Lung (tissue), 12 donors: ENCODE data around the gene COL9A3. TPM values are rescaled to one million over a fixed set of nuclear protein-coding genes. Genes with fewer than 3 reads are reported as not detected.
"Not testable (repeated sequence)": the region's sequence is repeated elsewhere in the genome, so short reads cannot be mapped to it uniquely, and the experiment has no call there.

Experiments
- ATAC-seq: fragments of 200-7000 bp; cut with Tn5 transposase; one replicate; pipeline ENCODE4 v1.9.1; 2020; ENCODE audit warnings: moderate number of reproducible peaks; ENCODE audit not compliant: insufficient read depth, low FRiP score
- DNase-seq, 3 donors: peaks; one replicate each; pipeline ENCODE4 v3.0.0-alpha.2; 2013 to 2017
- H3K27ac ChIP-seq, 2 donors: one replicate each; pipeline ENCODE4 v1.5.1; 2013; ENCODE audit warnings: mild to moderate bottlenecking in 2 of 2, moderate library complexity in 2 of 2, control low read depth in 1 of 2, inconsistent platforms in 1 of 2, low read depth in 1 of 2, low read length in 1 of 2
- H3K27me3 ChIP-seq, 3 donors: one replicate each; pipeline ENCODE4 v1.5.1; 2013; ENCODE audit warnings: low read length in 2 of 3; ENCODE audit not compliant: control insufficient read depth in 3 of 3, insufficient read depth in 3 of 3
- H3K36me3 ChIP-seq, 4 donors: one replicate each; pipeline ENCODE4 v1.5.1; 2013; ENCODE audit warnings: low read length in 4 of 4, mild to moderate bottlenecking in 1 of 4, moderate library complexity in 1 of 4; ENCODE audit not compliant: control insufficient read depth in 4 of 4, insufficient read depth in 4 of 4
- H3K4me1 ChIP-seq, 5 donors: one replicate each; pipeline ENCODE4 v1.5.1; 2013; ENCODE audit warnings: low read length in 5 of 5, mild to moderate bottlenecking in 2 of 5, moderate library complexity in 1 of 5; ENCODE audit not compliant: control insufficient read depth in 5 of 5, insufficient read depth in 5 of 5
- H3K4me3 ChIP-seq: one replicate; pipeline ENCODE4 v1.5.1; 2013; ENCODE audit warnings: mild to moderate bottlenecking, control low read depth, moderate library complexity
- H3K9ac ChIP-seq, 2 donors: one replicate each; pipeline ENCODE4 v1.5.1; 2013; ENCODE audit warnings: low read length in 2 of 2, control low read depth in 1 of 2; ENCODE audit not compliant: insufficient read depth in 1 of 2
- H3K9me3 ChIP-seq, 4 donors: one replicate each; pipeline ENCODE4 v1.5.1; 2013; ENCODE audit warnings: low read length in 3 of 4, mild to moderate bottlenecking in 1 of 4, moderate library complexity in 1 of 4; ENCODE audit not compliant: control insufficient read depth in 4 of 4, insufficient read depth in 3 of 4
- WGBS, 2 donors: extraction: QIAGEN DNeasy Blood & Tissue Kit; methylation state at CpG; one replicate each; pipeline ENCODE4 v1.1.7; 2013; 5-methylcytosine and 5-hydroxymethylcytosine counted together
- polyA plus RNA-seq, 2 donors: library from polyadenylated mRNA; stranded (reverse); fragments of 200-250 nt; gene quantifications; one replicate each; pipeline ENCODE4 v1.2.1, GENCODE V29; 2013
- total RNA-seq, 2 donors: library from RNA; depleted of rRNA in 1 of 2; stranded (reverse); fragments of >200 nt in 1 of 2; gene quantifications; one replicate each; pipeline ENCODE4 v1.2.1, GENCODE V29; 2014 to 2021
- TF ChIP-seq, protein P1 (sequence below): IDR thresholded peaks from 2 replicates; pipeline ENCODE4 v1.5.1; 2012; ENCODE audit warnings: mild to moderate bottlenecking; ENCODE audit errors: control extremely low read depth, extremely low read depth
- donor health status: control.
- donor health status: control.
- donor health status: Bipolar disorder and iron deficiency.
- donor health status: healthy.
- donor health status: DM: yes; HTN: yes; CAD: no.

COL9A3 gene
- total and polyA plus RNA-seq, 4 donors = 0.55 to 26.1 (median 4.0) TPM

DNA sequence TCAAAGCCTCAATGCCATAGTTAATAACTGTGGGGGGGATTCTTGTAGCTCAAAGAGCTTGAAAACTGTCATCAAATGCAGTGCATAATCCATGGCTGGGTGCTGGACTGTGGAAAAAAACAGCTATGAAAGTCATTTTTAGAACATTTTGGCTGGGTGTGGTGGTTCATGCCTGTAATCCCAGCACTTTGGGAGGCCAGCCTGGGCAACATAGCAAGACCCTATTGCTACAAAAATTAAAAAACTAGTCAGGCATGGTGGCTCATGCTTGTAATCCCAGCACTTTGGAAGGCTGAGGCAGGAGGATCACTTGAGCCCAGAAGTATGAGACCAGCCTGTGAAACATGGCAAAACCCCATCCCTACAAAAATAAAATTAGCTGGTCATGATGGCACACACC lies 32.6 kb downstream of the COL9A3 start:
- TF ChIP-seq, protein P1, sequence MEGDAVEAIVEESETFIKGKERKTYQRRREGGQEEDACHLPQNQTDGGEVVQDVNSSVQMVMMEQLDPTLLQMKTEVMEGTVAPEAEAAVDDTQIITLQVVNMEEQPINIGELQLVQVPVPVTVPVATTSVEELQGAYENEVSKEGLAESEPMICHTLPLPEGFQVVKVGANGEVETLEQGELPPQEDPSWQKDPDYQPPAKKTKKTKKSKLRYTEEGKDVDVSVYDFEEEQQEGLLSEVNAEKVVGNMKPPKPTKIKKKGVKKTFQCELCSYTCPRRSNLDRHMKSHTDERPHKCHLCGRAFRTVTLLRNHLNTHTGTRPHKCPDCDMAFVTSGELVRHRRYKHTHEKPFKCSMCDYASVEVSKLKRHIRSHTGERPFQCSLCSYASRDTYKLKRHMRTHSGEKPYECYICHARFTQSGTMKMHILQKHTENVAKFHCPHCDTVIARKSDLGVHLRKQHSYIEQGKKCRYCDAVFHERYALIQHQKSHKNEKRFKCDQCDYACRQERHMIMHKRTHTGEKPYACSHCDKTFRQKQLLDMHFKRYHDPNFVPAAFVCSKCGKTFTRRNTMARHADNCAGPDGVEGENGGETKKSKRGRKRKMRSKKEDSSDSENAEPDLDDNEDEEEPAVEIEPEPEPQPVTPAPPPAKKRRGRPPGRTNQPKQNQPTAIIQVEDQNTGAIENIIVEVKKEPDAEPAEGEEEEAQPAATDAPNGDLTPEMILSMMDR = no peak
- Histone ChIP-seq H3K27me3 (no peaks in the 10 kb centered on the region), H3K36me3 (peaks cover 0 to 14% (median 9%) of the 10 kb centered on the region in 4 donors), H3K4me3 (no peak overlapping the region), H3K27ac (no peak overlapping the region), H3K4me1 (no peaks in the 10 kb centered on the region), H3K9me3 (no peaks in the 10 kb centered on the region), H3K9ac (no peak overlapping the region)
- ATAC-seq = no peak
- no peak for DNase-seq

DNA sequence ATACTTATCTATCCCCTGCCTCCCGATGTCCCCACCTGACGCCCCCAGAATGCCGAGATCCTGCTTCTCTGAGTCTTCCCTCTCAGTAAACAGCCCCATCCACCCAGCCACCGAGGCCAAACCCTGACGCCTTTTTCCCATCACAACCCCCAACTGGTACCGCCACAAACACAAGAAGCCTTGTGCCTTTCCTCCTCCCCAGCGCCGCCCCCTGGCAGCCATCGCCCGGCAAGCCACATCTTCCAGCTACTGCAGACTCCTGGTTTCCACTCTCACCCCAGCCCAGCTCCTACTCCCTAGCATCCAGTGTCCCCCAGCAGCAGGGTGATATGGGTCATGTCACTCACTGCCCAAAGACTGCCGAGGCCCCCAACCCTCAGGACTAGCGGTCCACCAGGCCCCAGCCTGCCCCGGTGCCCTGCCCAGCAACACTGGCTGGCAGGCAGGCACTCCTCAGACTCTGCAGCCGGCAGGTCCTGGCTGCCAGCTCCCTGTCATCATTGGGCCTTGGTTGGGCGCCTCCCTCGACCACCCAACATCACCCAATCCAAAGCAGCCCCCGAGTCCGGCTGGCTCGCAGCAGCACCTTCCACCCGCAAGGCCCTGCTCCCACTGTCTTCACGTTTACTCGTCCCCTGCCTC lies 33.6 kb downstream of the COL9A3 start:
- TF ChIP-seq, protein P1 = no peak
- Histone ChIP-seq H3K9me3 (no peaks in the 10 kb centered on the region), H3K4me3 (no peak overlapping the region), H3K9ac (no peak overlapping the region), H3K27me3 (no peaks in the 10 kb centered on the region), H3K27ac (no peak overlapping the region), H3K4me1 (no peaks in the 10 kb centered on the region), H3K36me3 (peaks cover 0 to 15% (median 9%) of the 10 kb centered on the region in 4 donors)
- 93 to 95% methylated on average over 22 of the region's 22 CpGs for WGBS, 2 donors
- DNase-seq (no peak), ATAC-seq (no peak)

DNA sequence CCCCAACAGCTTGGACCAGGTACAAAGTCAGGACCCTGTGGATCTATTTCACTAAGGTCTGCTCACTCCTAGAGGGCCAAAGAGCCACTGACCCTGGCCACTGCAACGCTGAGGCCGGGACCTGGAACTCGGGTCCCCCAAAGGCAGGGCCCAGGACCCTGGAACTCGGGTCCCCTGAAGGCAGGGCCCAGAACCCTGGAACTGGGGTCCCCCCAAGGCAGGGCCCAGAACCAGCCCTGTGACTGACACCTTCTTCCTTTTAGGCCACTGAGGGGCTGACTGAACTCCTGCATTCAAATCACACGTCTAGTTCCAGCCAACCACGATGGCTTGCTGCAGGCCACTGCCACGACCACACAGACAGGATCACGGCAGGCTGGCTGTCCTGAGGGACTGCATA lies 35.3 kb downstream of the COL9A3 start:
- ATAC-seq = no peak
- Histone ChIP-seq H3K9ac (no peak overlapping the region), H3K4me3 (no peak overlapping the region), H3K27me3 (no peaks in the 10 kb centered on the region), H3K4me1 (no peaks in the 10 kb centered on the region), H3K27ac (no peak overlapping the region), H3K36me3 (peaks cover under 1 to 19% (median 11%) of the 10 kb centered on the region in 4 donors), H3K9me3 (peaks cover 0 to 2% (median 0%) of the 10 kb centered on the region in 4 donors)
- WGBS, 2 donors = 91 to 93% methylated on average over 8 of the region's 8 CpGs
- no peak for DNase-seq
- TF ChIP-seq, protein P1 = no peak

DNA sequence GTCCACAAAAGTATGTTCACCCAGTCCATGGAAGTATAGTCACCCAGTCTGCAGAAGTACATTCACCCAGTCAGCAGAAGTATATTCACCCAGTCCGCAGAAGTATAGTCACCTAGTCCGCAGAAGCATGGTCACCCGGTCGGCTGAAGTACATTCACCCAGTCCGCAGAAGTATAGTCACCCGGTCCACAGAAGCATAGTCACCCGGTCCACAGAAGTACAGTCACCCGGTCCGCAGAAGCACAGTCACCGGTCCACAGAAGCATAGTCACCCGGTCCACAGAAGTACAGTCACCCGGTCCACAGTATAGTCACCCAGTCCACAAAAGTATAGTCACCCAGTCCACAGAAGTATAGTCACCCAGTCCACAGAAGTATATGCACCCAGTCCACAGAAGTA lies 36.0 kb downstream of the COL9A3 start:
- Histone ChIP-seq H3K9ac (no peak overlapping the region), H3K36me3 (peaks cover 3 to 21% (median 12%) of the 10 kb centered on the region in 4 donors), H3K27ac (no peak overlapping the region), H3K27me3 (no peaks in the 10 kb centered on the region), H3K9me3 (peaks cover 0 to 2% (median 0%) of the 10 kb centered on the region in 4 donors), H3K4me3 (no peak overlapping the region), H3K4me1 (no peaks in the 10 kb centered on the region)
- ATAC-seq (no peak), DNase-seq (no peak)
- WGBS, 2 donors = 91 to 98% methylated on average over 12 of the region's 12 CpGs
- TF ChIP-seq, protein P1 = no peak

DNA sequence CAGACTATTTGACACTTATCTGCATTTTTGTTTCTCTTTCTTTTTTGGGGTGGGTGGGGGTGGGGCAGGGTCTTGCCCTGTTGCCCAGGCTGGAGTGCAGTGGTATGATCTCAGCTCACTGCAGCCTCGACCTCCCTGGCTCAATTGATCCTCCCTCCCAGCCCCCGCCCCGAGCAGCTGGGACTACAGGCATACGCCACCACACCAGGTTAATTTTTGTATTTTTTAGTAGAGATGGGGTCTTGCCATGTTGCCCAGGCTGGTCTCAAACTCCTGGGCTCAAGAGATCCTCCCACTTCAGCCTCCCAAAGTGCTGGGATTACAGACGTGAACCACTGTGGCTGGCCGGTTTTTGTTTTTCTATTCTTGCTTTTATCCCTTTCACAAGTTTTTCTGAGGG lies 36.5 kb downstream of the COL9A3 start:
- not testable (repeated sequence) for H3K9ac ChIP-seq, H3K27ac ChIP-seq, DNase-seq, ATAC-seq, H3K27me3 ChIP-seq, H3K9me3 ChIP-seq, H3K4me3 ChIP-seq, H3K4me1 ChIP-seq
- peaks cover 3 to 21% (median 12%) of the 10 kb centered on the region in 4 donors for H3K36me3 ChIP-seq
- WGBS, 2 donors = 91 to 95% methylated on average over 6 of the region's 6 CpGs
